CD4-positive, CD25-positive, alpha-beta regulatory T cell (primary cell): ENCODE results near the gene ST6GALNAC5. TPM values are rescaled to one million over a fixed set of nuclear protein-coding genes. Genes with fewer than 3 reads are reported as not detected.

Source experiments
- ATAC-seq, 2 donors: fragments of 150-1000 bp; cut with Tn5 transposase; one replicate each; pipeline ENCODE4 v1.10.0; 2021; ENCODE audit warnings: low read depth in 2 of 2, moderate number of reproducible peaks in 2 of 2, moderate library complexity in 1 of 2
- DNase-seq, 3 donors: peaks; one replicate each; pipeline versions ENCODE4 v3.0.0 to v3.0.0-alpha.2; 2012 to 2022; ENCODE audit warnings: mixed read lengths in 1 of 3
- H3K27ac ChIP-seq: one replicate; pipeline ENCODE4 v1.7.0; 2013; ENCODE audit warnings: mild to moderate bottlenecking, low read length; ENCODE audit not compliant: insufficient read depth, poor library complexity, severe bottlenecking
- H3K27me3 ChIP-seq: one replicate; pipeline ENCODE4 v1.7.0; 2013; ENCODE audit warnings: low read length; ENCODE audit not compliant: control insufficient read depth, insufficient read depth
- H3K36me3 ChIP-seq: one replicate; pipeline ENCODE4 v1.7.0; 2013; ENCODE audit warnings: mild to moderate bottlenecking, low read length, moderate library complexity; ENCODE audit not compliant: control insufficient read depth, insufficient read depth
- H3K4me1 ChIP-seq: 2 replicates; pipeline ENCODE4 v1.7.0; 2013; ENCODE audit warnings: mild to moderate bottlenecking, low read length; ENCODE audit not compliant: insufficient read depth, control insufficient read depth, poor library complexity, severe bottlenecking
- H3K4me3 ChIP-seq: one replicate; pipeline ENCODE4 v1.7.0; 2013; ENCODE audit warnings: low read depth, mild to moderate bottlenecking, low read length, moderate library complexity
- H3K9me3 ChIP-seq, 2 experiments: 1 replicate in 1 of 2; 2 replicates in 1 of 2; pipeline ENCODE4 v1.7.0; 2013; ENCODE audit warnings: low read length in 2 of 2, mild to moderate bottlenecking in 1 of 2, moderate library complexity in 1 of 2; ENCODE audit not compliant: control insufficient read depth in 2 of 2
- H3K27ac Mint-ChIP-seq, 3 donors: one replicate each; pipeline ENCODE4 v1.8.0; 2020 to 2022; ENCODE audit warnings: mild to moderate bottlenecking in 3 of 3, mixed read lengths in 3 of 3, moderate library complexity in 2 of 3
- H3K27me3 Mint-ChIP-seq: one replicate; pipeline ENCODE4 v1.8.0; 2022; ENCODE audit warnings: mild to moderate bottlenecking, mixed read lengths
- H3K36me3 Mint-ChIP-seq: one replicate; pipeline ENCODE4 v1.8.0; 2020; ENCODE audit warnings: mixed read lengths
- H3K4me1 Mint-ChIP-seq, 4 donors: one replicate each; pipeline ENCODE4 v1.8.0; 2020 to 2022; ENCODE audit warnings: mixed read lengths in 4 of 4, mild to moderate bottlenecking in 1 of 4
- H3K4me3 Mint-ChIP-seq, 4 donors: one replicate each; pipeline ENCODE4 v1.8.0; 2020 to 2022; ENCODE audit warnings: mild to moderate bottlenecking in 4 of 4, mixed read lengths in 4 of 4, moderate library complexity in 3 of 4
- H3K9me3 Mint-ChIP-seq, 7 donors: one replicate each; pipeline ENCODE4 v1.8.0; 2020 to 2022; ENCODE audit warnings: mixed read lengths in 7 of 7, mild to moderate bottlenecking in 3 of 7, moderate library complexity in 2 of 7
- polyA plus RNA-seq, 4 donors: library from polyadenylated mRNA; unstranded; fragments of 300-500 nt; fragmentation: Illumina TruSeq; gene quantifications; one replicate each; pipeline ENCODE4 v1.2.3, GENCODE V29; 2021
- total RNA-seq: library from RNA; stranded (reverse); gene quantifications from one replicate; pipeline ENCODE4 v1.2.3, GENCODE V29; 2022

ST6GALNAC5 gene
- total and polyA plus RNA-seq, 5 donors from 2014 or later, result 0.30 TPM; not detected in 4

DNA sequence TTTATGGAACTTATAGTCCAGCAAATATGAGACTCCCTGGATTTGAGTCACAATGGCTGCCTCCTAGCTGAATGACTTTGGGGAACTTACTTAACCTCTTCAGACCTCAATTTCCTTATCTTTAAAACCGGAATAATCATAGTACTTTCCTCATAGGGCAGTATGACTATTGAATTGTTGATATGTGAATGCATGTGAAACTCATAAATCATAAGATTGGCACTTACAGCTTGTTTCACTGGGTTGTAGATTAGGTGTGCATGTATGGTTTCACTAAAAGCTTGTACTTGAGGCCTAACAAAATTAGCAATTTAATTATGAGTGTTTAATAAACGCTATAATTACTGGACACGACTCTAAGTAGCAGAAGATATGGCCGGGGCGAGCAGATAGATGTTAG is 72.5 kb downstream of the ST6GALNAC5 start:
- Mint-ChIP-seq H3K27ac (no peak overlapping the region), H3K4me1 (no peaks in the 10 kb centered on the region), H3K9me3 (peaks cover 0 to 2% (median 0%) of the 10 kb centered on the region in 7 donors), H3K36me3 (no peaks in the 10 kb centered on the region), H3K4me3 (no peak overlapping the region), H3K27me3 (no peaks in the 10 kb centered on the region)
- Histone ChIP-seq H3K4me3 (no peak overlapping the region), H3K4me1 (no peaks in the 10 kb centered on the region), H3K36me3 (no peaks in the 10 kb centered on the region), H3K27ac (no peak overlapping the region), H3K9me3 (no peaks in the 10 kb centered on the region), H3K27me3 (peaks cover 1% of the 10 kb centered on the region)
- no peak for ATAC-seq
- no peak for DNase-seq

DNA sequence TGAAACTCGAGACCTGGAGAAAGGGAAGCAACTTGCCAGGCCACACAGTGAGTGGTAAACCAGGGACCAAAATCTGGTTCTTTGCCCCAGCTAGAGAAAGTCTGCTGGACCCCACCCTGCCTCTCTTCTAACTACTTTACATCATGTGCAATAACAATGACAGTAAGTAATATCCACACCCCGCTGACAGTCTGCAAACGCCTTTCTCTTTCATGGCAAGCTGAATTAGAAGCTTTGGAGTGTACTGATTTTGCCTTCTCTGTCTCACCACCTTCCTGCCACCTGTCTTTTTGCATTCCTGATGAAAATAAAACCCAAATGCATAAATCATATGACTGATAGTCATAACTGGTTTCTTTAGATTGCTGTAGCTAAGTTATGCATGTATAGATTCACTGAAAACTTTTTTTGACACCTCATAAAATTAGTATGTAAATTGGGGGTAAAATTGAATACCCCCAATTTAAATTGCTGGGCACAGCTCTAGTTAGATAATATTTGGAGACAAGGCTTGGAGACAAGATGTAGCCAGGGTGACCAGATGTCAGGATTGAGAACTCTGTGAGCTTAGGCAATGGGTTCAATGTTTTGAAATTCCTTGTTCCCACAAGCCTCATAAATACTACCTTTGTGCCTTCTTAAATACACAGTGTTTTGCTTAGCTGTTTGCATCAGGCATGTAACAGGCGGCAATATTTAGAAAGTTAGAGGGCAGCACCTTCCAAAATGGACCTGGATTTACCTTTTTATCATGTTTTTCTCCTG is 73.5 kb downstream of the ST6GALNAC5 start:
- H3K36me3 ChIP-seq, result no peaks in the 10 kb centered on the region
- peaks cover 1% of the 10 kb centered on the region for H3K27me3 ChIP-seq
- Mint-ChIP-seq H3K9me3 (peaks cover 0 to 2% (median 0%) of the 10 kb centered on the region in 7 donors), H3K4me1 (no peaks in the 10 kb centered on the region), H3K27ac (no peak overlapping the region), H3K4me3 (no peak overlapping the region), H3K36me3 (no peaks in the 10 kb centered on the region), H3K27me3 (no peaks in the 10 kb centered on the region)
- DNase-seq, result no peak
- no peak overlapping the region for H3K4me3 ChIP-seq
- no peaks in the 10 kb centered on the region for H3K4me1 ChIP-seq
- H3K27ac ChIP-seq, result no peak overlapping the region
- no peaks in the 10 kb centered on the region for H3K9me3 ChIP-seq
- ATAC-seq, result no peak

DNA sequence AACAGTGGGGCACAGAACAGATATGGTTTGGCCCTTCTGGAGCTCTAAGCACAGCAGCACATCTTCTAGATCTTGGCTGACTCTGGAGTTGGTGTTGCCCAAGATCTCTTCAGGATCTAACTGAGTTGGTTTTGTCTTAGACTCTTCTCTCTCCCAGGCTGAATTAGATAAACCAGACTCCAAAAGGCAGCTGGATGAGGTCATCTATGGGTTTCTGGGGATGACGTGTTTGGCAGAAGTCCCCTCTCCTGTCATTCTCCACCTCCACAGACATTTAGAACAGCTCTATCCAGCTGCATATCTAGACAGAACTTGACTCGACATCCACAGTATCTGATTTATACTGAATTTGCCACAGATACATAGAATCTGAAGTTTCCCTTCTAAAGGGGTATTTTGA is 75.3 kb downstream of the ST6GALNAC5 start:
- Mint-ChIP-seq H3K36me3 (no peaks in the 10 kb centered on the region), H3K9me3 (peaks cover 0 to 2% (median 0%) of the 10 kb centered on the region in 7 donors), H3K4me3 (no peak overlapping the region), H3K4me1 (no peaks in the 10 kb centered on the region), H3K27me3 (no peaks in the 10 kb centered on the region), H3K27ac (no peak overlapping the region)
- DNase-seq (no peak), ATAC-seq (no peak)
- Histone ChIP-seq H3K4me1 (no peaks in the 10 kb centered on the region), H3K4me3 (no peak overlapping the region), H3K9me3 (no peaks in the 10 kb centered on the region), H3K36me3 (no peaks in the 10 kb centered on the region), H3K27ac (no peak overlapping the region), H3K27me3 (peaks cover under 1% of the 10 kb centered on the region)

DNA sequence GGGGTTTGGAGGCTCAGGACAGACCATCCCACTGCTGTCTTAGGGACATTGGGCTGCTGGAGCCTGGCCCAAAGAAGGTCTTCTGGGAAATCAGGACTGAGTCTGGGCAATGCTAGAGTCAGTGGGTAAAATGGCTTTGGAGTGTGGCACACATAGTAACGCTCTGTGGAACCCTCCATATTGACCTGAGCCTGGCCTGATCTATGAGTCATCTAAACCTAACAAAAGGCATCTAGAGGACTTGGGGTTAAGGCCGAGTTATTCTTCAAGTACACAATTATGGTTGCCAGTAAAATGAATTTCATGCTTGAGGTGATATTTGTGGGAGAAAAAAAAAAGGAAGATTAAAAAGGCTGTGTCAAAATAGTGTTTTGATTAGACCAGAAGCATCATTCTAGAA is 77.7 kb downstream of the ST6GALNAC5 start:
- Mint-ChIP-seq H3K27ac (no peak overlapping the region), H3K4me3 (no peak overlapping the region), H3K27me3 (no peaks in the 10 kb centered on the region), H3K36me3 (no peaks in the 10 kb centered on the region), H3K4me1 (no peaks in the 10 kb centered on the region), H3K9me3 (no peaks in the 10 kb centered on the region)
- Histone ChIP-seq H3K27me3 (no peaks in the 10 kb centered on the region), H3K4me3 (no peak overlapping the region), H3K9me3 (no peaks in the 10 kb centered on the region), H3K36me3 (no peaks in the 10 kb centered on the region), H3K27ac (no peak overlapping the region), H3K4me1 (no peaks in the 10 kb centered on the region)
- no peak for ATAC-seq
- no peak for DNase-seq

DNA sequence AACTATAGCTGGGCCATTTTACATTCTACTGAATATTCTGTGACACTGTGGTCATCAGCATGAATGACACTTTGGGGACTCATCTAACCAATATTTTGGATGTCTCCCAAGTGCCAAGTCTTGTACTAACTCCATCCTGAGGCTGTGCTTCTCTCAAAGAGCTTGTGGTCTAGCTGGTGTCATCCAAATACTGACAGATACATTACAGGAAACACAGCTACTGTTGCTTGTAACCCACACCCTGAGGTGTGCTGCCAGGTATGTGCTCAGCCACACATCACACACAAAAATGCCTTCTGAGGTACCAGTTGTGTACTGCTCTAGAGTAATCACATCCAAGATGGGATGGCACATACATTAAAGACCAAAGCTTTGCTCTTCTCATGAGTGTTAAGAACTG is 81.6 kb downstream of the ST6GALNAC5 start:
- no peak overlapping the region for H3K4me3 Mint-ChIP-seq
- H3K27me3 Mint-ChIP-seq, result no peaks in the 10 kb centered on the region
- Histone ChIP-seq H3K27me3 (no peaks in the 10 kb centered on the region), H3K4me3 (no peak overlapping the region), H3K36me3 (no peaks in the 10 kb centered on the region), H3K9me3 (no peaks in the 10 kb centered on the region), H3K4me1 (no peaks in the 10 kb centered on the region), H3K27ac (no peak overlapping the region)
- H3K27ac Mint-ChIP-seq, result no peak overlapping the region
- ATAC-seq (no peak), DNase-seq (no peak)
- H3K4me1 Mint-ChIP-seq, result no peaks in the 10 kb centered on the region
- no peaks in the 10 kb centered on the region for H3K9me3 Mint-ChIP-seq
- H3K36me3 Mint-ChIP-seq, result no peaks in the 10 kb centered on the region

DNA sequence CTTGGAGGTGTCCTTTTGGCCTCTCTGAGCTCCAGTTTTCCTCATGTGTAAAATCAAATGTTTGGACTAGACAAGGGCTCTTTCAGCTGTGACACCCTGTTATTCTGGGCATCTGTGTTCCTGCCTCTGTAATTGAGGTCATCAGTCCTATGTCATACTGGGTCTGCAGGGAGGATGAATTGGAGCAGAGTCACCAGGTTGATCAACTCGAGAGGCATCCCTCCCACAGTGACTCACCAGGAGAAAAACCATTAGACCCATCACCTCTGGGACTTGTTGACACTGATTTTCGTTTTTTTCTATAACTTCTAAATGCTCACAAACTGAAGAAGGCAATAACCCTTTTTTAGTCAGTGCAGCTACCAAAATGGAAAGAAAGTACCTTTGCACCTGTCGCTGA is 82.2 kb downstream of the ST6GALNAC5 start:
- Histone ChIP-seq H3K27ac (no peak overlapping the region), H3K9me3 (no peaks in the 10 kb centered on the region), H3K36me3 (no peaks in the 10 kb centered on the region), H3K27me3 (no peaks in the 10 kb centered on the region), H3K4me1 (no peaks in the 10 kb centered on the region), H3K4me3 (no peak overlapping the region)
- no peaks in the 10 kb centered on the region for H3K9me3 Mint-ChIP-seq
- no peaks in the 10 kb centered on the region for H3K4me1 Mint-ChIP-seq
- DNase-seq (no peak), ATAC-seq (no peak)
- H3K4me3 Mint-ChIP-seq, result no peak overlapping the region
- H3K27ac Mint-ChIP-seq, result no peak overlapping the region
- no peaks in the 10 kb centered on the region for H3K36me3 Mint-ChIP-seq
- H3K27me3 Mint-ChIP-seq, result no peaks in the 10 kb centered on the region

DNA sequence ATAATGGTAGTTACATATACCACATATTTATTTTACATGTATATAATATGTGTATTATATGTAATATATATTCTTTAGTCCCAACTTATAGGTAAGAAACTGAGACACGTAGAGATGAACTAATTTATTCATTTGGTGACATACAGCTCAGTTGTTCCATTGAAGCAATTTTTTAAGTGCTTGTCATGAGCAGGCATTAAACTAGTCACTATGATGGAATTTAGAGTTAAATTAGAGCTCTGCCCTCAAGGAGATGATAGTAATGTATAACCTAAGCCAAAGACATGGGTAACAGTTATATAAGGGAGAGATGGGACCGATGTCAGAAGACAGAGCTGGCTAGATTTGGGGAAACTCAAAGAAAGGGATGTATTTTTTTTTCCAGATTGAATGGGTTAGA is 83.0 kb downstream of the ST6GALNAC5 start:
- Histone ChIP-seq H3K27me3 (no peaks in the 10 kb centered on the region), H3K4me1 (no peaks in the 10 kb centered on the region), H3K4me3 (no peak overlapping the region), H3K36me3 (no peaks in the 10 kb centered on the region), H3K9me3 (no peaks in the 10 kb centered on the region), H3K27ac (no peak overlapping the region)
- H3K4me1 Mint-ChIP-seq, result no peaks in the 10 kb centered on the region
- no peaks in the 10 kb centered on the region for H3K36me3 Mint-ChIP-seq
- DNase-seq (no peak), ATAC-seq (no peak)
- H3K9me3 Mint-ChIP-seq, result no peaks in the 10 kb centered on the region
- H3K27ac Mint-ChIP-seq, result no peak overlapping the region
- no peak overlapping the region for H3K4me3 Mint-ChIP-seq
- no peaks in the 10 kb centered on the region for H3K27me3 Mint-ChIP-seq

DNA sequence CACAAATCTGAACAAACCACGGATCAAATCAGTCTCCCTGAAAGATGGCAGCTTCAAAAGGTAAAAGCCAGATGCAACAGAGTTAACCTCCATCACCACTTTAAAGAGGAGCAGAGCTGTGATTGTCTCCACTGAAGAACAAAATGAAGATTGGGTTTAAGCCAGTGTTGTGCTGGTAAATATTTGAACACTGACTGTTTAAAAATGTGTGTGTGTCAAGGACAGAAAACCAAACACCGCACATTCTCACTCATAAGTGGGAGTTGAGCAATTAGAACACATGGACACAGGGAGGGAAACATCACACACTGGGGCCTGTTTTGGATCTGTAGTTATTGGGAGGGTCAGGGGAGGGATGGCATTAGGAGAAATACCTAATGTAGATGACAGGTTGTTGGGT is 83.9 kb downstream of the ST6GALNAC5 start:
- no peaks in the 10 kb centered on the region for H3K9me3 Mint-ChIP-seq
- H3K4me1 ChIP-seq, result no peaks in the 10 kb centered on the region
- H3K27ac Mint-ChIP-seq, result no peak overlapping the region
- no peaks in the 10 kb centered on the region for H3K36me3 ChIP-seq
- no peaks in the 10 kb centered on the region for H3K4me1 Mint-ChIP-seq
- no peak overlapping the region for H3K4me3 ChIP-seq
- ATAC-seq, result no peak
- no peak overlapping the region for H3K27ac ChIP-seq
- no peak overlapping the region for H3K4me3 Mint-ChIP-seq
- H3K27me3 ChIP-seq, result no peaks in the 10 kb centered on the region
- no peaks in the 10 kb centered on the region for H3K27me3 Mint-ChIP-seq
- H3K9me3 ChIP-seq, result no peaks in the 10 kb centered on the region
- DNase-seq, result no peak
- no peaks in the 10 kb centered on the region for H3K36me3 Mint-ChIP-seq
